IMR-90 (cell line): Measurements from ENCODE around the gene MET. TPM values are rescaled to one million over a fixed set of nuclear protein-coding genes. Genes with fewer than 3 reads are reported as not detected.

ENCODE experiments used
- ATAC-seq: fragments of 200-7000 bp; cut with Tn5 transposase; 2 replicates; pipeline ENCODE4 v1.9.1; 2020; ENCODE audit warnings: low read depth, mild to moderate bottlenecking, moderate library complexity
- BruUV-seq: library from RNA; stranded (reverse); fragments of 400-500 nt; replicated peaks from 2 replicates; lab custom pipeline; 2021; lab: Mats Ljungman, UMichigan
- CTCF ChIA-PET: fragments of 300-600 bp; formaldehyde crosslinking; extraction: SDS; loops from one replicate; lab custom pipeline; 2021; ENCODE audit warnings: antibody characterized with exemption; lab: Yijun Ruan, JAX
- POLR2A ChIA-PET: fragments of 300-600 bp; sonication (Branson Sonifier 250); formaldehyde crosslinking; loops from one replicate; lab custom pipeline; 2022; ENCODE audit warnings: antibody characterized with exemption; ENCODE audit not compliant: unreplicated experiment; lab: Charles Lee
- DNase-seq: peaks from one replicate; pipeline ENCODE4 v3.0.0; 2013
- H2AFZ ChIP-seq: replicated peaks from 2 replicates; pipeline ENCODE3; 2013; ENCODE audit warnings: low read length, mild to moderate bottlenecking; ENCODE audit not compliant: poor library complexity
- H2AK5ac ChIP-seq: 2 replicates; pipeline ENCODE4 v1.6.1; 2013; ENCODE audit warnings: low read depth, low read length, inconsistent platforms
- H2AK9ac ChIP-seq: replicated peaks from 2 replicates; pipeline ENCODE3; 2013; ENCODE audit warnings: mild to moderate bottlenecking, low read depth, low read length, moderate library complexity; ENCODE audit not compliant: poor library complexity
- H2BK120ac ChIP-seq: 2 replicates; pipeline ENCODE4 v1.6.1; 2013; ENCODE audit warnings: low read depth, low read length, inconsistent platforms
- H2BK15ac ChIP-seq: 3 replicates; pipeline ENCODE4 v1.6.1; 2013; ENCODE audit warnings: low read depth, low read length, inconsistent platforms
- H2BK20ac ChIP-seq: 2 replicates; pipeline ENCODE4 v1.6.1; 2013; ENCODE audit warnings: low read depth, mild to moderate bottlenecking, inconsistent platforms, low read length, moderate library complexity
- H2BK5ac ChIP-seq: 2 replicates; pipeline ENCODE4 v1.6.1; 2013; ENCODE audit warnings: mild to moderate bottlenecking, low read depth, low read length, inconsistent platforms; ENCODE audit not compliant: poor library complexity, severe bottlenecking
- H3K14ac ChIP-seq: replicated peaks from 2 replicates; pipeline ENCODE4 v1.6.1; 2013; ENCODE audit warnings: low read depth, low read length, inconsistent platforms
- H3K18ac ChIP-seq: 2 replicates; pipeline ENCODE4 v1.6.1; 2013; ENCODE audit warnings: low read depth, low read length, control low read depth
- H3K23ac ChIP-seq: 2 replicates; pipeline ENCODE4 v1.6.1; 2013; ENCODE audit warnings: low read depth, low read length, inconsistent platforms
- H3K27ac ChIP-seq: 2 replicates; pipeline ENCODE4 v1.5.1; 2013; ENCODE audit warnings: mild to moderate bottlenecking, control low read depth, low read length; ENCODE audit not compliant: insufficient read depth
- H3K27me3 ChIP-seq: 2 replicates; pipeline ENCODE4 v1.6.1; 2013; ENCODE audit warnings: low read length; ENCODE audit not compliant: control insufficient read depth, insufficient read depth
- H3K36me3 ChIP-seq: 2 replicates; pipeline ENCODE4 v1.6.1; 2013; ENCODE audit warnings: low read length, mixed read lengths; ENCODE audit not compliant: control insufficient read depth, insufficient read depth
- H3K4ac ChIP-seq: 2 replicates; pipeline ENCODE4 v1.6.1; 2013; ENCODE audit warnings: low read depth, low read length, inconsistent platforms
- H3K4me1 ChIP-seq: 2 replicates; pipeline ENCODE4 v1.6.1; 2013; ENCODE audit warnings: low read length, mixed read lengths; ENCODE audit not compliant: control insufficient read depth, insufficient read depth
- H3K4me2 ChIP-seq: 2 replicates; pipeline ENCODE4 v1.6.1; 2013; ENCODE audit warnings: low read depth, mild to moderate bottlenecking, control low read depth, low read length, moderate library complexity
- H3K4me3 ChIP-seq: 2 replicates; pipeline ENCODE4 v1.5.1; 2013; ENCODE audit warnings: low read depth, mild to moderate bottlenecking, control low read depth, low read length, moderate library complexity; ENCODE audit not compliant: insufficient read depth
- H3K56ac ChIP-seq: 2 replicates; pipeline ENCODE4 v1.6.1; 2013; ENCODE audit warnings: low read length, inconsistent platforms; ENCODE audit not compliant: insufficient read depth; ENCODE audit errors: extremely low read depth
- H3K79me1 ChIP-seq, 2 experiments: 2 replicates each; pipeline ENCODE4 v1.6.1; 2013; ENCODE audit warnings: low read length in 2 of 2, inconsistent platforms in 1 of 2, low read depth in 1 of 2
- H3K9ac ChIP-seq: 2 replicates; pipeline ENCODE4 v1.6.1; 2013; ENCODE audit warnings: low read depth, low read length, control low read depth
- H3K9me1 ChIP-seq: 2 replicates; pipeline ENCODE4 v1.6.1; 2013; ENCODE audit warnings: low read length, inconsistent platforms; ENCODE audit not compliant: insufficient read depth
- H3K9me3 ChIP-seq: 2 replicates; pipeline ENCODE4 v1.6.1; 2013; ENCODE audit warnings: low read length; ENCODE audit not compliant: control insufficient read depth, insufficient read depth
- H4K20me1 ChIP-seq: 2 replicates; pipeline ENCODE4 v1.6.1; 2013; ENCODE audit warnings: low read length, inconsistent platforms; ENCODE audit not compliant: insufficient read depth
- H4K5ac ChIP-seq: 2 replicates; pipeline ENCODE4 v1.6.1; 2013; ENCODE audit warnings: mild to moderate bottlenecking, low read depth, low read length, control low read depth
- H4K8ac ChIP-seq, 2 experiments: 2 replicates each; pipeline ENCODE4 v1.6.1; 2013; ENCODE audit warnings: low read depth in 2 of 2, low read length in 2 of 2, control low read depth in 1 of 2, inconsistent platforms in 1 of 2
- H4K91ac ChIP-seq: 2 replicates; pipeline ENCODE4 v1.6.1; 2013; ENCODE audit warnings: low read depth, low read length, inconsistent platforms; ENCODE audit not compliant: insufficient read depth
- ELK1 ChIP-seq: fragments of 150-350 bp; IDR thresholded peaks from 2 replicates; pipeline ENCODE4 v1.6.1; 2016; ENCODE audit warnings: low read depth, mild to moderate bottlenecking, low read length, moderate library complexity, borderline replicate concordance
- FOS ChIP-seq: fragments of 150-350 bp; IDR thresholded peaks from 2 replicates; pipeline ENCODE4 v1.6.1; 2016; ENCODE audit warnings: low read depth, low read length
- WGBS, 2 experiments: methylation state at CpG; one replicate each; pipeline versions ENCODE4 v1.1.5 to v1.1.7; 2013; ENCODE audit warnings: missing lambda C conversion rate in 2 of 2; ENCODE audit not compliant: insufficient read length in 1 of 2; ENCODE audit errors: extremely low coverage in 2 of 2; 5-methylcytosine and 5-hydroxymethylcytosine counted together
- dilution Hi-C: fragments of 300-500 bp; cut with HindIII; formaldehyde crosslinking; loops from one replicate; pipeline ENCODE4 v1.14.3; 2018; ENCODE audit warnings: low sequenced_read_pairs; ENCODE audit not compliant: unreplicated experiment
- in situ Hi-C: fragments of 300-500 bp; cut with MboI; formaldehyde crosslinking; loops from 3 replicates; pipeline ENCODE4 v1.14.3; 2019; ENCODE audit warnings: low sequenced_read_pairs, inconsistent platforms, mixed read lengths
- intact Hi-C: fragments of 100-400 bp; cut with micrococcal nuclease; formaldehyde crosslinking; loops from 2 replicates; pipeline ENCODE4 v1.10.0; 2022
- polyA plus RNA-seq, 3 experiments: library from polyadenylated mRNA; depleted of rRNA; stranded (reverse); fragments of >200 nt; gene quantifications; 2 replicates each; pipeline ENCODE4 v1.2.3, GENCODE V29; 2012; ENCODE audit warnings: low replicate concordance in 1 of 3
- total RNA-seq: library from RNA; depleted of rRNA; stranded (reverse); fragments of >200 nt; gene quantifications from 2 replicates; pipeline ENCODE4 v1.2.3, GENCODE V29; 2012

MET gene
- total and polyA plus RNA-seq, 2 of the 4 experiments (the other 2 are of a cell fraction): 15.0 to 84.6 TPM

- Histone ChIP-seq H2BK20ac (peak overlapping the region; percentile 72; the same call in 1 of the 2 replicates), H3K23ac (no peak overlapping the region; the same call in 1 of the 2 replicates), H3K56ac (no peak overlapping the region), H3K4me1 (peaks cover 14% of the 10 kb centered on the region), H2AK9ac (no peak overlapping the region), H3K4me2 (peak overlapping the region; percentile 83; the same call in 1 of the 2 replicates), H2BK5ac (peak overlapping the region; percentile 51), H4K20me1 (no peaks in the 10 kb centered on the region), H3K4me3 (no peak overlapping the region), H3K18ac (peak overlapping the region; percentile 98; the same call in 1 of the 2 replicates), H2BK15ac (peak overlapping the region; percentile 83; the same call in 1 of the 3 replicates), H3K27ac (no peak overlapping the region; the same call in 1 of the 2 replicates), H3K9ac (no peak overlapping the region), H3K9me1 (peaks cover 6% of the 10 kb centered on the region), H2AFZ (no peak overlapping the region), H3K79me1 (peaks cover 36 to 38% of the 10 kb centered on the region in 2 experiments), H4K8ac (peak overlapping the region; percentile 62 to 92; a peak in 2 of 4 replicates), H4K91ac (peak overlapping the region; percentile 79; the same call in 1 of the 2 replicates), H3K27me3 (no peaks in the 10 kb centered on the region), H2AK5ac (peak overlapping the region; percentile 93; the same call in 1 of the 2 replicates), H3K9me3 (no peaks in the 10 kb centered on the region), H3K4ac (peak overlapping the region; percentile 82; the same call in 1 of the 2 replicates), H2BK120ac (peak overlapping the region; percentile 70), H4K5ac (peak overlapping the region; percentile 96; the same call in 1 of the 2 replicates), H3K36me3 (no peaks in the 10 kb centered on the region; the same call in 1 of the 2 replicates), H3K14ac (peak overlapping the region; percentile 79; the same call in 1 of the 2 replicates)
- DNase-seq (peak; percentile 65), ATAC-seq (peak; percentile 40; the same call in 1 of the 2 replicates)
- no TSS peak for BruUV-seq
- dilution Hi-C loops (no loop called here), in situ Hi-C loops (no loop called here), intact Hi-C loops (loop anchor here (5.0 kb wide), 1 partner anchor 95 kb away; no protein-coding TSS in a partner anchor)
- WGBS, 2 experiments: no CpG with 5 or more reads among the region's 5 CpGs
- CTCF ChIA-PET: no interaction called here
- TF ChIP-seq FOS: 0 out of 2 replicates have a peak, but pooled peaks have one; percentile 14
- no peak for TF ChIP-seq ELK1
- POLR2A ChIA-PET: no interaction called here
These were observed 20.7 kb downstream of the MET start for GRCh38 chr7:116692401-116693308.
